K562 (cell line): ENCODE measurements around the gene TRMT10B. TPM values are rescaled to one million over a fixed set of nuclear protein-coding genes. Genes with fewer than 3 reads are reported as not detected.

Source experiments
- ATAC-seq: fragments of 200-7000 bp; cut with Tn5 transposase; 3 replicates; pipeline ENCODE4 v1.9.1; 2020; ENCODE audit warnings: moderate library complexity
- BruUV-seq: library from RNA; stranded (reverse); fragments of 400-500 nt; replicated peaks from 2 replicates; lab custom pipeline; 2021; lab: Mats Ljungman, UMichigan
- CTCF ChIA-PET: fragments of 300-600 bp; formaldehyde crosslinking; extraction: SDS; loops from one replicate; lab custom pipeline; 2021; ENCODE audit warnings: low intra/inter-chr PET ratio; lab: Yijun Ruan, JAX
- POLR2A ChIA-PET: fragments of 300-600, 350-650 bp; sonication (Branson Sonifier 250); formaldehyde crosslinking; extraction: SDS; loops from one replicate; lab custom pipeline; 2021; ENCODE audit warnings: antibody characterized with exemption, inconsistent platforms; lab: Yijun Ruan, JAX
- DNase-seq, 4 experiments: peaks; one replicate each; pipeline versions ENCODE4 v3.0.0 to v3.0.0-alpha.2; 2011 to 2018; ENCODE audit warnings: low spot score in 3 of 4, mixed read lengths in 3 of 4; ENCODE audit errors: extremely low read depth in 1 of 4
- FAIRE-seq: peaks from 2 replicates; lab custom pipeline; 2011; peaks lifted over from hg19 to GRCh38; lab: Jason Lieb, UNC
- H2AFZ ChIP-seq: 2 replicates; pipeline ENCODE4 v1.6.0; 2011; ENCODE audit warnings: low read depth, low read length, control low read depth, inconsistent platforms
- H3K27ac ChIP-seq: fragments of 200-600 bp; 3 replicates; pipeline ENCODE4 v1.8.0; 2011; ENCODE audit warnings: low read depth, mild to moderate bottlenecking, control low read depth, inconsistent platforms, low read length, moderate library complexity, mixed read lengths; ENCODE audit errors: extremely low read depth
- H3K27me3 ChIP-seq, 2 experiments: fragments of 300-600 bp in 1 of 2; 2 replicates in 1 of 2; 3 replicates in 1 of 2; pipeline versions ENCODE4 v1.6.0 to v1.8.0; 2011; ENCODE audit warnings: inconsistent platforms in 2 of 2, low read length in 2 of 2, mild to moderate bottlenecking in 1 of 2, mixed read lengths in 1 of 2, moderate library complexity in 1 of 2; ENCODE audit not compliant: control insufficient read depth in 2 of 2, insufficient read depth in 2 of 2
- H3K36me3 ChIP-seq: fragments of 300-600 bp; 3 replicates; pipeline ENCODE4 v1.8.0; 2011; ENCODE audit warnings: mild to moderate bottlenecking, low read length, inconsistent platforms; ENCODE audit not compliant: control insufficient read depth, insufficient read depth
- H3K4me1 ChIP-seq, 2 experiments: fragments of 200-600 bp in 1 of 2; replicated peaks in 1 of 2; 2 replicates in 1 of 2; 3 replicates in 1 of 2; pipeline versions ENCODE4 v1.5.1 to v1.8.0; 2011; ENCODE audit warnings: inconsistent platforms in 2 of 2, low read length in 2 of 2, mild to moderate bottlenecking in 1 of 2, mixed read lengths in 1 of 2, moderate library complexity in 1 of 2; ENCODE audit not compliant: control insufficient read depth in 2 of 2, insufficient read depth in 2 of 2
- H3K4me2 ChIP-seq: 2 replicates; pipeline ENCODE4 v1.6.1; 2011; ENCODE audit warnings: low read length, control low read depth, inconsistent platforms, mixed read lengths; ENCODE audit not compliant: insufficient read depth
- H3K4me3 ChIP-seq: fragments of 200-600 bp; sonication (generic), shearing (Covaris generic); 2 replicates; pipeline ENCODE4 v1.5.1; 2016; ENCODE audit warnings: control low read depth, inconsistent platforms
- H3K79me2 ChIP-seq: fragments of 200-600 bp; 3 replicates; pipeline ENCODE4 v1.8.0; 2011; ENCODE audit warnings: low read length, inconsistent platforms; ENCODE audit not compliant: control insufficient read depth, insufficient read depth
- H3K9ac ChIP-seq, 2 experiments: 2 replicates each; pipeline versions ENCODE4 v1.6.0 to v1.6.1; 2011; ENCODE audit warnings: low read depth in 2 of 2, low read length in 2 of 2, control low read depth in 1 of 2, inconsistent platforms in 1 of 2, mild to moderate bottlenecking in 1 of 2, mixed read lengths in 1 of 2; ENCODE audit not compliant: insufficient read depth in 1 of 2
- H3K9me1 ChIP-seq: one replicate; pipeline ENCODE4 v1.6.0; 2011; ENCODE audit warnings: inconsistent platforms, mild to moderate bottlenecking, low read length, moderate library complexity; ENCODE audit not compliant: control insufficient read depth, insufficient read depth
- H3K9me3 ChIP-seq: replicated peaks from 2 replicates; pipeline ENCODE4 v1.5.1; 2011; ENCODE audit warnings: low read depth, low read length, inconsistent platforms; ENCODE audit not compliant: control insufficient read depth, insufficient read depth
- H4K20me1 ChIP-seq: replicated peaks from 2 replicates; pipeline ENCODE4 v1.6.1; 2011; ENCODE audit warnings: low read length, inconsistent platforms, mixed read lengths; ENCODE audit not compliant: control insufficient read depth, insufficient read depth
- ARID1B ChIP-seq: fragments of 450-650 bp; IDR thresholded peaks from 2 replicates; pipeline ENCODE4 v1.6.1; 2016; ENCODE audit warnings: antibody characterized with exemption, mild to moderate bottlenecking, inconsistent platforms
- BCL6 ChIP-seq: fragments of 250-450 bp; sonication (Bioruptor Pico); IDR thresholded peaks from 2 replicates; pipeline ENCODE4 v1.4.0; 2020
- CHD1 ChIP-seq: fragments of 200-600 bp; sonication (generic); IDR thresholded peaks from one replicate; pipeline ENCODE4 v1.6.1; 2012; ENCODE audit warnings: mild to moderate bottlenecking, moderate library complexity, low read length, inconsistent platforms
- CREM ChIP-seq: IDR thresholded peaks from 2 replicates; pipeline ENCODE4 v1.6.1; 2014; ENCODE audit warnings: antibody characterized with exemption, low read depth
- ELF2 ChIP-seq: fragments of 250-450 bp; sonication (Bioruptor Pico); IDR thresholded peaks from 2 replicates; pipeline ENCODE4 v1.5.0; 2021; ENCODE audit warnings: mild to moderate bottlenecking
- FIP1L1 ChIP-seq: fragments of 200-400 bp; formaldehyde crosslinking; IDR thresholded peaks from 2 replicates; pipeline ENCODE4 v1.6.1; 2018; ENCODE audit warnings: mild to moderate bottlenecking, low read depth, low read length; ENCODE audit not compliant: poor library complexity, severe bottlenecking
- FOXK1 ChIP-seq: sonication (generic); formaldehyde crosslinking; IDR thresholded peaks from 2 replicates; pipeline ENCODE4 v1.8.0; 2022; ENCODE audit warnings: missing genetic modification reagents, mild to moderate bottlenecking, borderline replicate concordance
- FUS ChIP-seq: fragments of 200-400 bp; formaldehyde crosslinking; optimal IDR thresholded peaks from 2 replicates; pipeline ENCODE3; 2017; ENCODE audit warnings: low read depth, low read length
- ID3 ChIP-seq, 2 experiments: fragments of 250-450 bp in 1 of 2; fragments of 450-650 bp in 1 of 2; sonication (Bioruptor Pico) in 1 of 2; IDR thresholded peaks; 2 replicates each; pipeline versions ENCODE4 v1.6.1 to v1.8.0; 2016 to 2021; ENCODE audit warnings: mild to moderate bottlenecking in 2 of 2, moderate library complexity in 2 of 2, missing compliant biosample characterization in 1 of 2, missing genetic modification characterization in 1 of 2
- KDM5B ChIP-seq: fragments of 200-600 bp; sonication (generic); IDR thresholded peaks from 2 replicates; pipeline ENCODE4 v1.6.1; 2012; ENCODE audit warnings: low read depth, mild to moderate bottlenecking, moderate library complexity, low read length, control low read depth, inconsistent platforms; ENCODE audit not compliant: insufficient replicate concordance
- SAP30 ChIP-seq: fragments of 200-600 bp; sonication (generic); IDR thresholded peaks from 2 replicates; pipeline ENCODE4 v1.6.1; 2012; ENCODE audit warnings: borderline replicate concordance, low read depth, mild to moderate bottlenecking, moderate library complexity, low read length, control low read depth, inconsistent platforms; ENCODE audit not compliant: insufficient read depth, poor library complexity, severe bottlenecking
- SP2 ChIP-seq: IDR thresholded peaks from 2 replicates; pipeline ENCODE4 v1.6.1; 2011; ENCODE audit warnings: mild to moderate bottlenecking, low read depth, low read length, moderate library complexity; ENCODE audit not compliant: poor library complexity, severe bottlenecking; ENCODE audit errors: extremely low read depth
- STAT5B ChIP-seq: fragments of 250-450 bp; sonication (Bioruptor Pico); IDR thresholded peaks from 2 replicates; pipeline ENCODE4 v1.8.0; 2021; ENCODE audit warnings: mild to moderate bottlenecking, inconsistent platforms
- ZFX ChIP-seq: sonication (generic); formaldehyde crosslinking; IDR thresholded peaks from 2 replicates; pipeline ENCODE4 v1.8.0; 2022; ENCODE audit warnings: mild to moderate bottlenecking, missing genetic modification reagents, moderate library complexity
- ZKSCAN1 ChIP-seq: fragments of 150-350 bp; IDR thresholded peaks from 2 replicates; pipeline ENCODE4 v1.6.1; 2016; ENCODE audit warnings: low read depth, low read length
- ZKSCAN8 ChIP-seq: fragments of 200-800 bp; sonication (Bioruptor generic); IDR thresholded peaks from 2 replicates; pipeline ENCODE4 v1.6.1; 2016; ENCODE audit warnings: missing genetic modification characterization, missing compliant biosample characterization
- ZNF146 ChIP-seq: IDR thresholded peaks from one replicate; pipeline ENCODE4 v1.6.1; 2018; ENCODE audit warnings: missing compliant biosample characterization; ENCODE audit not compliant: unreplicated experiment
- ZNF511 ChIP-seq: sonication (generic); formaldehyde crosslinking; IDR thresholded peaks from 2 replicates; pipeline ENCODE4 v1.8.0; 2022; ENCODE audit warnings: mild to moderate bottlenecking, missing genetic modification reagents
- WGBS: fragments of 100-300 bp; shearing (Covaris generic); methylation state at CpG from one replicate; pipeline ENCODE4 v1.1.6; 2016; ENCODE audit warnings: low coverage, mixed read lengths; ENCODE audit not compliant: insufficient coverage; ENCODE audit errors: missing lambda C conversion rate; 5-methylcytosine and 5-hydroxymethylcytosine counted together
- in situ Hi-C: fragments of 300-500 bp; cut with MboI; formaldehyde crosslinking; loops from 4 replicates; pipeline ENCODE4 v1.15.0; 2018; ENCODE audit warnings: inconsistent platforms, mixed read lengths
- intact Hi-C: fragments of 100-400 bp; cut with micrococcal nuclease; formaldehyde crosslinking; loops from 2 replicates; pipeline ENCODE4 v1.14.2; 2022
- polyA plus RNA-seq, 8 experiments: library from polyadenylated mRNA; depleted of rRNA in 4 of 8; stranded (reverse) in 5 of 8; unstranded in 3 of 8; fragments of >200 nt; fragmentation: Nextera tagmentation in 2 of 8; fragmentation: Illumina TruSeq in 1 of 8; extraction: Ambion mirVana in 2 of 8; extraction: Trizol in 1 of 8; gene quantifications; 2 replicates each; pipeline versions ENCODE4 v1.2.1 to v1.2.3, GENCODE V29; 2011 to 2014; ENCODE audit warnings: inconsistent platforms in 1 of 8, missing spikeins in 1 of 8
- total RNA-seq, 7 experiments: library from RNA; depleted of rRNA in 6 of 7; stranded (reverse); fragments of >200 nt in 6 of 7; fragmentation: Illumina TruSeq in 2 of 7; extraction: Trizol in 2 of 7; gene quantifications; 2 replicates each; pipeline versions ENCODE4 v1.2.1 to v1.2.3, GENCODE V29; 2011 to 2021; ENCODE audit warnings: low replicate concordance in 1 of 7

TRMT10B gene
- total and polyA plus RNA-seq, 9 of the 15 experiments (the other 6 are each of a cell fraction or from before 2014, with no cell fraction given): 2.9 to 13.4 (median 7.0) TPM

GRCh38 chr9:37801287-37801850, 47.8 kb downstream of the TRMT10B start:
- Histone ChIP-seq H3K27me3 (no peaks in the 10 kb centered on the region), H3K9me3 (no peaks in the 10 kb centered on the region), H3K4me2 (peak overlapping the region; percentile 99), H4K20me1 (0 out of 2 replicates have a peak, but pooled peaks cover 5% of the 10 kb centered on the region), H3K27ac (peak overlapping the region; percentile 85), H3K9ac (peak overlapping the region; percentile 93 to 99), H3K4me1 (peaks cover 8 to 17% of the 10 kb centered on the region in 2 experiments; a peak in 4 of 5 replicates), H3K9me1 (no peaks in the 10 kb centered on the region), H3K4me3 (peak overlapping the region; percentile 92), H2AFZ (peak overlapping the region; percentile 99), H3K36me3 (peaks cover 15% of the 10 kb centered on the region; the same call in 1 of the 3 replicates), H3K79me2 (peaks cover 69% of the 10 kb centered on the region)
- DNase-seq (peak; percentile 42 to 52 (median 44)), ATAC-seq (peak; percentile 68), FAIRE-seq (no peak)
- BruUV-seq: no TSS peak
- WGBS: 2% methylated on average over 38 of the region's 45 CpGs
- CTCF ChIA-PET: interaction anchor here (0.6 kb wide), 1 partner anchor 33 kb away, joined by 3 read pairs; no protein-coding TSS in a partner anchor
- intact Hi-C loops: loop anchor here (5.0 kb wide), 2 partner anchors 41 to 101 kb away; partner anchors contain the start of gene SLC25A51
- POLR2A ChIA-PET: interaction anchor here (0.5 to 2.0 kb wide), 9 partner anchors 8 to 209 kb away, joined by 3 to 14 read pairs (median 3); partner anchors contain the start of genes EXOSC3 and TOMM5
- in situ Hi-C loops: no loop called here
- peak; percentile 7 for TF ChIP-seq FIP1L1
- peak; percentile 9 for TF ChIP-seq KDM5B
- no peak for TF ChIP-seq FUS
- TF ChIP-seq ELF2 (CRISPR knock-in tag): peak; percentile 38; the same call in 1 of the 2 replicates
- TF ChIP-seq BCL6 (CRISPR knock-in tag): no peak
- TF ChIP-seq FOXK1 (CRISPR knock-in tag): 0 out of 2 replicates have a peak, but pooled peaks have one; percentile 40
- 0 out of 2 replicates have a peak, but pooled peaks have one; percentile 39 for TF ChIP-seq ZKSCAN1
- TF ChIP-seq ZNF511 (CRISPR knock-in tag): 0 out of 2 replicates have a peak, but pooled peaks have one; percentile 1
- TF ChIP-seq STAT5B: no peak
- TF ChIP-seq CHD1: peak; percentile 84
- TF ChIP-seq ZKSCAN8 (CRISPR knock-in tag): peak; percentile 35; the same call in 1 of the 2 replicates
- TF ChIP-seq ID3 (CRISPR knock-in tag; IDR thresholded peaks at IDR 0.05): no peak
- no peak for TF ChIP-seq ID3 (tag; IDR thresholded peaks at IDR 0.05)
- 0 out of 2 replicates have a peak, but pooled peaks have one; percentile 3 for TF ChIP-seq CREM
- no peak for TF ChIP-seq ZNF146
- TF ChIP-seq SP2: no peak
- TF ChIP-seq SAP30: peak; percentile 73
- peak; percentile 65; the same call in 1 of the 2 replicates for TF ChIP-seq ZFX (CRISPR knock-in tag)
- no peak for TF ChIP-seq ARID1B
